HL-60/S4 treated with phorbol 12-myristate 13-acetate at 8.2 ng/mL for 4 days and 3 days (cell line): ENCODE data around the gene GRB10.

Source experiments
- in situ Hi-C: fragments of 300-500 bp; cut with MboI; formaldehyde crosslinking; loops from 2 replicates; pipeline ENCODE4 v1.15.0; 2022; ENCODE audit warnings: low sequenced_read_pairs

GRB10 gene

DNA sequence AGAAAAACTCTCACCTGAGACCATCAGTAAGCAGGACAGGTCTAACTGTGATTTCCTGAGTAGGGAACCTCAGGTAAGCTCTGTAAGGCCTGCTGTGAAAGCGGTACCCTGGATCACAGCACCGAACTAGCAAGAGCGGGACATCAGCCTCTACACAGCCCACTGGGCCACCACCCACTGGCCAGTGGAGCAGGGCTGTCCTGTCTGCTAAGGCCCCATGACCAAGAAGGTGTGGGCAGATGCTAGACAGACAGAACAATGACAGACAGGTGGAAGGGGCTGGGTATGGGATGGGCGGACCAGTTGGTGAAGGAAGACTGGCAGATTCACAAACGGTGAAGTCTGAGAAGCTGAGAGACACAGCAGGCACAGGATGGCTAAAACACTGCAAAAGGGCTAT lies 138.1 kb downstream of the GRB10 start:
- in situ Hi-C loops, result no loop called here

DNA sequence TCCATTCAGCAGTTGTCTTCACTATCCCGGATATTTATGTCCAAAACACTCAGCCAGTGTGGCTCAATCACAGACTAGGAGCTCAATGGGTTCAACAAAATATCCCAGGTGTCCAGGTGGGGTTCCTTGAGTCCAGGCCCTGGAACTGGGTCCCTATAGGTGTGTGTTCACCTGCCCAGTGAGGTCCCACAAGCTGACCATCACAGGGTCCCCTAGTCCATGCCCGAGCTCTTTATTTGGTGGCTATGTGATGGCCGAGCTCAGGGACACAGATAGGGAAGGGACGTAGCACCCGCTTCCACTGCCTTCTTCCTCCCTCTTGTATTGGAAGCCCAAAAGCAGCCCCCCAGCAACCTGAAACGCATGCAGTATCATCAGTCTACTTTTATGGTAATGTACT lies 138.6 kb downstream of the GRB10 start:
- in situ Hi-C loops, result no loop called here

DNA sequence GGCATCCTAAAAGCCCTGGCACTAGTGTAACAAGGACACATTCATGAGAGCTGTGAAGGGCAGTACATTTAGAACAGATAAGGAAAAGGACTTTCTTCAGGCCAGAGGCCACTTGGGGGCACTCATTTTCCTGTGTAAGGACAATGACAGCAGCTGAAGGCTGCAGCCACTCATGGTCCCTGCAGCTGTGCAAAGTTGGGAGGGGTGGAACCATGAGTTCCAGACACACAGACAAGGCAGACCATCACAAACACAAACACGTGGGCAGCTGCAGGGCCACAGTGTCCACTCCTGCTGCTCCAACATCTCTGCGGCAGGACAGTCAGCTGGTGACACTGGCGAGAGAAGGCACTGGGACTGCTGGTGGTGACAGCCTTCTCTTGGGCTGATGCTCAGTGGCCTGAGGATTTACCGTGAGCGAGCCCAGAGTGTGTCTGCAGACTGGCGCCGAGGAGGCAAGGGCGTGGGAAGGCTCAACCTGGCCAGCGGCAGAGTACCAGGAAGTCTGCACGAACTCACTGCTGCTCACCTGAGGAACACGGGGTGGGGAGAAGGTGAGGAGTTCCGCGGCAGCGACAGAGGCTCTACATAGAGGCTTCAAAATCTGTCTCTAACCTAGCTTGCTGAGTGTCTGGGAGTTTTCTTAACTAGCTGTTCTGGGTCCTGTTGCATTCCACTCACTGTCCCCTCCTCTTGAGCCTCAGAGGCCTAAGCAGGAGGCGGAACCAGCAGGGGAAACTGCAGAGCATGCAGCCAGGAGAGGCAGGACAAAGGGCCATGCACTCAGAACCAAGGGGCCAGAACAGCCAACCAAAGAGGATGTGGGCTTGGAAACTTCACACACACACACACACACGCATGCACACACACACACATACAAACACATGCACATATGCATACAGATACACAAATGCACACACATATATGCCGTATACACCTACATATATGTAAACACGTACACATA lies 141.0 kb downstream of the GRB10 start:
- in situ Hi-C loops, result no loop called here

DNA sequence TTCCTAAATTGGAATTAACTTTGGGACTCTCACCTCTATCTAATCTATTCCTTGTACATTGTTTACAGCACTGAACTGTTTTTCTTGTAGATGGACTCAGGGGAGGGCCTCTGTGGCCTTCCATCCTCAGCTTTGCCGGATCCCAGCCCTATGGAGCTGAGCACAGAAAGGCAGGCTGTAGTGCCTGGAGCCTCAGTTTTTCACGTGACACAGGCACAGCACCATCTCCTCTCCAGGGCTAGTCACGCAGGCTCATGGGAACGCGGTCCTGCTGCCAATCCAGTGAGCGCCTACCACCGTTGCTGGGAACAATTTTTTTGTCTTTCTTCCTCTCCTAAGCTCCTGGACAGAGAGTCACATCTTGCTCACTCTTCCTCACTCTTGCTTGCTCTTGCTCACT lies 141.9 kb downstream of the GRB10 start:
- in situ Hi-C loops, result no loop called here

DNA sequence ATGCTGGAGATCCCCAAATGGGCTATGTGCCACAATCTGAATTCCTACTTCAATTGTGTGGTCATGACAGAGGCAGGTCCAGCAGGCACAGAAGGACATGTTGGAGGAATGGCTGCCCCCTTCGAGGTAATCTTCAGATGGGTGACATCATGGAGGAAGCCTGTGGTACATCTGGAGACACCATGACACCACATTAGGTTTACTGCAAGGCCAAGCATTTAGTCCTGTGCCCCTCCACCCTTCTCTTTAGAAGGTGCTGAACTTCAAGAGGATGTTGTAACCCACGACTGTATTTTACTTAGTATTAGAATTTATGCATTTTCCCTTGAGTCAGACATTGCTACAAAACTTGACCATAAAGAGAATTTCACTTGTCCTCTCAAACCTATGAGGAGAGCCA lies 142.4 kb downstream of the GRB10 start:
- in situ Hi-C loops, result no loop called here

DNA sequence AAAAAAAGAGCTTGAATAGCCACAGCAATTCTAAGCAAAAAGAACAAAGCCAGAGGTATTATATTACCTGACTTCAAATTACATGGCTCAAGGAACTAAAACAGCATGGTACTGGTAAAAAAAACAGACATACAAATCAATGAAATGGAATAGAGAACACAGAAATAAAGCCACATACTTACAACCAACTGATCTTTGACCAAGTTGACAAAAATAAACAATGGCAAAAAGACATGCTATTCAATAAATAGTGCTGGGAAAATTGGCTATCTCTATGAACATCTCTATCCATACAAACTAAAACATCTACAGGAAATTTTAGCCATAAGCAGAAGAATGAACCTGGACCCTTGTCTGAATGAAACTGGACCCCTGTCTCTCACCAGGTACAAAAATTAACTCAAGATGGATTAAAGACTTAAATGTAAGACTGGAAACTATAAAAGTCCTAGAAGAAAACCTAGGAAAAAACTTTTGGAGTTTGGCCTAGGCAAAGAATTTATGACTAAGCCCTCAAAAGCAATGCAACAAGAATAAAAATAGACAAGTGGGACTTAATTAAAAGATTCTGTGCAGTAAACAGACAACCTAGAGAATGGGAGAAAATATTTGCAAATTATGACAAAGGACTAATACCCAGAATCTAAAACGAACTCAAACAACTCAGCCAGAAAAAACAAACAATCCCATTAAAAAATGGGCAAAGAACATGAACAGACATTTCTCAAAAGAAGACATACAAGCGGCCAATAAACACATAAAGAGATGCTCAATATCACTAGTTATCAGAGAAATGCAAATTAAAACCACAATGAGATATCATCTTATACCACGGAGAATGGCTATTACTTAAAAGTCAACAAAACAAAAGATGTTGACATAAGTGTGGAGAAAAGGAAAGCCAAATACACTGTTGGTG lies 144.7 kb downstream of the GRB10 start:
- in situ Hi-C loops, result no loop called here

DNA sequence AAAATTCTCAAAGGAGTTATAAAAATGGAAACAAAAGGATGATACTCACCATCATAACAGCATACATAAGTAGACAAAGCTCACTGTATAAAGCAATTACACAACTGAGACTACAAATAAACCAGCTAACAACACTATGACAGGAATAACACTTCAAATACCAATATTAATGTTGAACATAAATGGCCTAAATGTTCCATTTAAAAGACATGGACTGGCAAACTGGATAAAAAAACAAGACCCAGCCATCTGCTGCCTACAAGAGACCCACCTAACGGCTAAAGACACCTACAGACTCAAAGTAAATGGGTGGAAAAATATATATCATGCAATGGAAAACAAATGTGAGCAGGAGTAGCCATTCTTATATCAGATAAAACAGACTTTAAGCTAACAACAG lies 148.3 kb downstream of the GRB10 start:
- in situ Hi-C loops, result no loop called here

DNA sequence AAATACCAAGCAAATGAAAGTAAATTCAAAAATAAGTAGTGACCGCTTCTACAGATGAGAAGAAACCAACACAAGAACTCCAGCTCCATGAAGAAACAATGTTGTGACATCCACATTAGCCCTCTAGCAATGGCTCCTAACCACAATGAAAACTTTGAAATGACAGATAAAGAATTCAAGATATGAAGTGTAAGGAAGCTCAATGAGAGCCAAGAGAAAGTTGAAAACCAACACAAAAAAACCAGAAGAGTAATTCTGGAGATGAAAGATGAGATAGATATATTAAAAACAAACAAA lies 149.3 kb downstream of the GRB10 start:
- in situ Hi-C loops, result no loop called here

DNA sequence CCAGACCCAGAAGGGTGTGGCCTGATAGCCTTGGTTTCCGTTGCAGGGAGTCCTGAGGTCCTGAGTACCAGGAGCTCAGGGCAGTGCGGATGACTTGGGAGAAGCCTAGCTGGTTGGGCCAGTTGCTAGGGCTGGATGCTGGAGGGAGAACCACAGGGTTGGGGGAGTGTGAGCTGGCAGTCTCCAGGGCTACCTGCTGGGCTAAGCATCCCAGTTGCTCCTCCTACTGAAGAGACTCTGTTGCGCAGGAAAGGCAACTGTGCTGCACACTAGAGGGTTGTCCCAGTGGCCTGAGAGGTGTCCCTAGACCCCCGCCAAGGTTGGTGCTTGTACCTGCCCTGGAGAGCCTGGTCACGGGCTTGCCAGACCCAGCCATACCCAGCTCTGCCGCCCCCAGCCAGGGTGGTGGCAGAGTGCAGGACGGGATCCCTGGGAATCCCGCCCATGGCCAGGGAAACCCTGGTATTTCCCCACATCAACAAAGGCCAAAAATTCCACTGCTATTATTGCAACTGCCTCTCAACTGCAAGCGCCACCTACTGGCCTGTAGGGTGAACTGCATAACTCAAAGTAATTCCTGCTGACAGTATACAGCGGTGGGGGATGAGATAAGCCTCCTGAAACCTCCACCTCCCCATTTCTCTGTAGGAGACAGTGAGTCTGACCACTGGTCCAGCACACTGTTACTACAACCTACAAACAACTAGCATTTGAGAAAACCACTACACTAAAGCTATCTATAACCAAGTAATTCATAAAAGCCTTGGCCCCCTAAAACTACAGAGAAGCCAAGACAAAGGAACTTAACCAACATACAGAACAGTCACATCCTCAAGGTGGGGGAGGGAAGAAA lies 149.9 kb downstream of the GRB10 start:
- in situ Hi-C loops, result no loop called here

DNA sequence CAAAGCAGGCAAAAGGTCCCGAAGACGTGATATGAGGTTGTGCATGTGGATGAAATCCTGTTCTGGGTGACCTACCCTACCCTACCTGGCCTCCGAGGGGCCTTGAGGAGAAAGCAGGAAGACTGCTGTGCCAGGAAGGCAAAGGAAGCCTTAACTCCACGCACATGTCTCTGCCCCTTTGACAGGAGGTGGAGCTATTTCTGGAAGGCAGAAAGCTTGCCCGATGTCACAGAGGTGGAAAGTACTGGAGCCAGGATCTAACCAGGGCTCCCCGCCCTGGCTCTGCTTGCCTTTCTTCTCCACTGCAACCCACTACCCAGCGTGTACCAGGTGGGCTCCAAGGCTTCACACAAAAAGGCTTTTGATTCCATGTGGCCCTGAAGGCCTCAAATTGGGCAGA lies 151.1 kb downstream of the GRB10 start:
- in situ Hi-C loops, result no loop called here

DNA sequence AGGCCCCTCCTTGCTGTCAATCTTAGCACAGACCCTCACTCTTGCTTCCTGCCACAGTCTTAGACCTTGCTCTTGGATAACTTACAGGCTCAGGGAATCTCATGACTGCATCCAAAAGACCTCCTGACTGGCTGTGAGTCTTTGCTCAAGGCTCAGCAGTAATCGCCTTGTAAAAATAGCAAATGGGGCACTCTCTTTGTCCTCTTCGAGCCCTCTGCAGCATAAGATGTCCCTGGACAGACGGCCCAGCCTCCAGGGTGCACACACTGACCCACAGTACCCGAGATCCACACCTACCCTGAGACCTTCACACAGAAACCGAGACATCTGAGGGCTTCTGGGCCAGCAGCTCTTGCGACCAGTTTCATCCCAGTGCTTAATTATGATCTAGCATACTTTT lies 151.6 kb downstream of the GRB10 start:
- in situ Hi-C loops, result no loop called here

DNA sequence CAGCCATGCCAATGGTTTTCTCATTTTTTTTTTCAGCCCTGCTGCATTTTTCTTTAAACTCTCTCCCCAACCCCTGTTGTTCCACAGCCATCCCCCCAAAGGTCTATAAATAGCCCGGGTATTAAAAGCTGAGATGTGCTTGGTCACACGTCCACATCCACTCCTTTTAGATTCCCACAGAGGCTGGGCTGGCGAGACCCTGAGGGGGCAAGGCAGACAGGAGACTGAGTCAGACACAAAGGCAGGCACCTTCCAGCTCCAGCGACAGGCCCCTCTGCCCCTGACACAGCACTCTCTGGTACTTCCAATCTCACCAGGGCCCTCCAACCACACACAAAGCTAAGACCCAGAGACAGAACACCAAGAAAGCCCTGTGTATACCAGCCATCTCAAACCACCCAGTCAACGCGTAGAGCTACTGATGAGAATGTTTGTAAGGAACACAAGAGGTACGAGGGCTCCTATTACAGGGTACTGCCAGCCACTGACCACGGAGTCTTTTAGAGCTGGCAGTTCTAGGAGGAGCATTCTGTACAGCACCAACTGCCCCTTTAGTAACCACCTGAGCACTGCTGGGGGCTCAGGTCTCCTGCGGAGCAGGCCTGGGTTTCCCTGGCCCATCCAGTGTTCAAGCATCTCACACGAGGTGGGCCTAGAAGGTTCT lies 153.3 kb downstream of the GRB10 start:
- in situ Hi-C loops, result no loop called here

DNA sequence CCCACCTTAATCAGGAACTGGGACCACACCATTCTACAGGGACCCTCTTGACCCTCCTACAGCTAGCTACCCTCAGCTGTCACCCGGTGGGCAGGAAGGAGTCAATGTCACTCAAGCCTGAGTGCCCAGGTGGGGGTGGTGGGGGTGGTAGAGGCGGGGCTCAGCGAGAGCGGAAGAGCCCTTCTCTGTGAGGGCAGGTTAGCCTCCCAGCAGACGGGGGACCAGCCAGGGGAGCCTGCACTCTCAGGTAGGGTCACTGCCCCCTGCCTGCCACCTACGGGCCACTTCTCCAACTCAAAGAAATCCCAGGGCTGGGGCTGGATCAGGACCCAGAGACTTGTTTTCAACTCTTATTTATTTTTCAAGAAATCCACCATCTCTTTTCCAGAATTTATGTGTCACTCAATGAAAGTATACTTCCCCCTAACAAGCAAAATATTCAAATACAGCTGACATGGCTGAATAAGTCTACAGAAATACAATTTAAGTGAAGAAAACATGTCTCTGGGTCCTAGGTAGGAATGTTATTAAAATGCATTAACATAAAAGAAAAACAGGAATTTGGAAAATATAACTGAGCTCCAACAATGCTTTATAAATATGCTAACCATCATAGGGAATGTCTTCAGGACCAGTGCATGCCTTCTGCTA lies 154.1 kb downstream of the GRB10 start:
- in situ Hi-C loops, result no loop called here

DNA sequence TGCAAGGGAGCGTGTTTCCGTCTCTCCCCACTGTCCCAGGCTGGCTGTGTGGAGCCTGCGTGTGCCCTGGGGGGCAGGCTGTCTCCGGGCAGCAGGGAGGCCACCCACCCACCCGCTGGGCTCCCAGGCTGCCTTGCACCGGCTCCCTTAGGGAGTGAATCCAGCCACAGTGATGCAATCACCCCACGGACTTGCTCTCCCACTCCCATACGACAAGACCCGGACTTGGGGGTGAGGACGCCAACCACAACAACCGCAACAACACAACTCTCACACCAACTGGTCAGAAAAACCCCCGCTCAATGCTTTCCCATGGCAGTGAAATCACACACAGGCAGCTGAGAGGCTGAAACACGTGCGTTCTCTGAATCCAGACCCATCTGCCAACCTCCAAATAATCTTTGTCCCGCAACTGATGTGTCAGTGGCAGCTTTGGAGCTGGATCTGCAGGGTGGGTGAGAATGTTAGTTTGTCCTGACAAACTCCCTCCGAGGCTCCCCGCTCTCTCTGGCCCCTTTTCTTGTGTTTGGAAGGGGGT lies 154.8 kb downstream of the GRB10 start:
- in situ Hi-C loops, result no loop called here

DNA sequence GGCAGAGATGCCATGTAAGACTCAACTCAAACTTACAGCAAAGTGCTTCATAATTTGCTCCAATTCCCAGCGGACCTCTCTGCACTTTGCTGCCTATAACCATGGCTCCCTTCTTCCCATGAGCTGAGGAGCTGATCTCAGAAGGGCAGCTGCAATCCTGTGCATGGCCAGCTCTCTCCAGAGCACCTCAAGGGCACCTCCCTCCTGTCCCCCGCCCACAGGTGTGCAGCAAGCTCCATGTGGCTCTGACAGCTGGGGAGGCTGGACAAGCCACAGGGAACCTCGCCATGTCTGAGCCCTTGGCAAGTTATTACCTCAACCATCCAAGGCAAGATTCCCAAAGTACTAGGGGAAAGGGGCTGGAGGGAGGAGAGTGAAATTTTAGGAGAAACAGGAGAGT lies 156.4 kb downstream of the GRB10 start:
- in situ Hi-C loops, result no loop called here

DNA sequence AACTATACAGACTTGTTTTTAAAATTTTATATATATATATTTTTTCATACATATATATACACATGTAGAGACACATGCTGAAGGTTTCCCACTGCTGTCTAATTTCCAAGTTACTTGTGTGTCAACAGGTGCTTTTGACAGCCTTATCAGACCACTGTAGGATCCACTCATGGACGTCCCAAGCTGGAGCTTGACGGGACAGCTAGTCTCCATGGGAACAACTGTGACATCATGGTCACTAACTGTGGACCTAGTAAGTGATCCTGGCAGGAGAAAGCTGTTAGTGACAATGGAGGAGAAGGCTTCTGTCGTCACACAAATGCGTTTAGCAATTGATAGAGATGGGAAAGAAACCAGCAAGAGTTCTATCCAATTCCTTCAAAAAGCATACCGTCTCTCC lies 157.3 kb downstream of the GRB10 start:
- in situ Hi-C loops, result no loop called here

DNA sequence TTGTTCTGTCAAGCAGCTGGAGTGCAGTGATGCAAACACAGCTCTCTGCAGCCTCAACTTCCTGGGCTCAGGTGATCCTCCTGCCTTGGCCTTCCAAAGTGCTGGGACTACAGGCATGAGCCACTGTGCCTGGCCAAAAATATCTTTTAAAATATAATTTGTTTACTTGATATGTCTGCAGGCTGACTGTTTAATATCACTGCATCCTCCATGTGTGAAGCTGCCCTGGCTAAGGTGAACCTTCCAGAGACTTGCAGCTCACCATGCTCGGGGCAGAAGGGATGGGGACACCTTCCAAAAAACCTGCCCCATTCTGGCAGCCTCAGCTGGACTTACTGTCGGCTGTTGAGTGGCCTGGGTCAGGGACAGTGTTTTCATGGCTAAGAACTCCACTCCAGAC lies 159.9 kb downstream of the GRB10 start:
- in situ Hi-C loops, result no loop called here

DNA sequence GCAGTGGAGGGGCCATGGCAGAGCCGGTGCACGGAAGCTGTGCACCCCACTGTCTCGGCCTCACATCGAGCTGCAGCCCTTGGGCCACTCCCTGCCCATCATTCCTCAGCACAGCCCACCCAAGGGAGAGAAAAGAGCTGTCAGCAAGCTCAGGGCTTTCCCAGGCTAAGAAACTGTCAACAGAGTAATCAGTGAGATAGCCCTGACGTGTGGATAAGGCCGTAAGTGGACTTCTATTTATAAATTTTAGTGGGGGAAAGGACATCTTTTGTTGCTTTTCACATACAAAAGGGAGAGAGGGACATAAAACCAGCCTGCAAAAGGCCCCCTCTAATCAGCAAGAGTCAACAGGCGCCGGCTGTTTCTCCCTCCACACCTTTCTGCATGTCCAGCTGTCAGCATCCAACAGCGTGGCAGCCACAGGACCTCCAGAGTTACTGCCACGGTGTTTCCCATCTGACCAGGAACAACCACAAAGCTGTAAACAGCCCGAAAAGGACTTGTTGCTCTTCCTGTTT lies 160.7 kb downstream of the GRB10 start:
- in situ Hi-C loops, result no loop called here

DNA sequence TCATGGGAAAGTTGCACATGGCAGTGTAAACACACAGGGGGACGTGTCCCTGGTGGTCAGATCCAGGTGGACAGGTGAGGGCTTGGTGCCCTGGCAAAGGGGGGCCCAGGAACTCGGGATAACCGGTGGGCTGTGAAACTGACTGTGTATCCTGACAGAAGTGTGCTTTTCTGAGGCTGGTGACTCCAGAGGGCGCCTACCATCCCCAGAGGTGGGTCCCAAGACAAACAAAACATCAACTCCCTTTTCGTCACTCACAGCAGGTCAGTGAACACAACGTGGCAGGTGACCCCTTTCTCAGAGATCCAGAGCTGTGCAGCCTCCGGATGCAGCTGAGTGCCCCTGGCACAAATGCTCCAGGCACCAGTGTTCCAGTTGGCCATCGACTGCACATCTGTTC lies 161.5 kb downstream of the GRB10 start:
- in situ Hi-C loops, result no loop called here

DNA sequence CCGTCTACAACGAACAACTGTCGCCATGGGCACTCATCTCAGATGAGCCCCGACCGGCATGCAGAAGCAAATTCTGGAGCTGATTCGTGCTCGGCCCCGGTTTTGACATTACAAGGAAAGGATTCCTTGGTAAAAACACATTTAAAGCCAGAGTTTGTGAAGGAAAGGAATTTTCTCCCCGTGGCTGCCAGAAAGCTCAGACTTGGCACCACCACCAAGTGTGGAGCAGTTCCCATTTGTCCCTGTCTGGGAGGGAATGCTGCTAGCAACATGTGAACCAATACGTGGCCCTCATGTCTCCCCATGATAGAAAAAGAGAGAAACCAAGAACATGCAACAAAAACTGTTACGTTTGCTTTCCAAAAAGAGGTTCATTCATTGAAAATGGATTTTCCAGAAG lies 162.3 kb downstream of the GRB10 start:
- in situ Hi-C loops, result no loop called here
